ENCODE measurements around the gene DGKI.

DNA sequence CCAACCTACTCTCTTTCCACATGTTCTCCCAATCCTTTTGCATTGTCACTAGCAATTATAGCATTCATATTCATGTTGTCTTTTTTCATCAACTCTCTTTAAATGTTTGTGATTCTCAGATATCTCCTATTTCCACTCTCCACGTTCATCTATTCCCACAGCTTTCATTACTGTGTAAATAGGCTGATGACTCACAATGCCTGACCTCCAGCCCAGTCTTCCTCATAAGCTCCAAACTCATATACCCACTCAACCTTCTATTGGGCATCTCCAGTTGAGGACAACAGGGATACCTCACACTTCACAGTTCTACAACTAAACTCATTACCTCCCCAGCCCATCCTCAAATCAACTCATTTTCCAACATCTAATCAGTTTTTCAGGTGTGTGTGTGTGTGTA lies 194.1 kb downstream of the DGKI start:
- TF ChIP-seq, protein P1, sequence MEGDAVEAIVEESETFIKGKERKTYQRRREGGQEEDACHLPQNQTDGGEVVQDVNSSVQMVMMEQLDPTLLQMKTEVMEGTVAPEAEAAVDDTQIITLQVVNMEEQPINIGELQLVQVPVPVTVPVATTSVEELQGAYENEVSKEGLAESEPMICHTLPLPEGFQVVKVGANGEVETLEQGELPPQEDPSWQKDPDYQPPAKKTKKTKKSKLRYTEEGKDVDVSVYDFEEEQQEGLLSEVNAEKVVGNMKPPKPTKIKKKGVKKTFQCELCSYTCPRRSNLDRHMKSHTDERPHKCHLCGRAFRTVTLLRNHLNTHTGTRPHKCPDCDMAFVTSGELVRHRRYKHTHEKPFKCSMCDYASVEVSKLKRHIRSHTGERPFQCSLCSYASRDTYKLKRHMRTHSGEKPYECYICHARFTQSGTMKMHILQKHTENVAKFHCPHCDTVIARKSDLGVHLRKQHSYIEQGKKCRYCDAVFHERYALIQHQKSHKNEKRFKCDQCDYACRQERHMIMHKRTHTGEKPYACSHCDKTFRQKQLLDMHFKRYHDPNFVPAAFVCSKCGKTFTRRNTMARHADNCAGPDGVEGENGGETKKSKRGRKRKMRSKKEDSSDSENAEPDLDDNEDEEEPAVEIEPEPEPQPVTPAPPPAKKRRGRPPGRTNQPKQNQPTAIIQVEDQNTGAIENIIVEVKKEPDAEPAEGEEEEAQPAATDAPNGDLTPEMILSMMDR (conservative IDR thresholded peaks at IDR 0.05; ENCODE audit: low read depth in 2 of 2): no peak
- TF ChIP-seq EZH2 (IDR thresholded peaks at IDR 0.05; ENCODE audit: low read depth, unreplicated experiment) (no peak), EZH2phosphoT487 (IDR thresholded peaks at IDR 0.05; ENCODE audit: unreplicated experiment) (no peak)

All from GM23338 (cell line).